Neural progenitor cell (in vitro differentiated cells): ENCODE results near the gene LYRM7.

Experiments used
- EZH2 ChIP-seq: fragments of 200-600 bp; sonication (generic); IDR thresholded peaks from 2 replicates; pipeline ENCODE4 v1.6.1; 2017; ENCODE audit warnings: antibody characterized with exemption, mild to moderate bottlenecking, moderate library complexity
- EZH2phosphoT487 ChIP-seq: fragments of 200-600 bp; sonication (generic); IDR thresholded peaks from 2 replicates; pipeline ENCODE4 v1.6.1; 2017; ENCODE audit warnings: antibody characterized with exemption
- TF ChIP-seq, protein P1 (sequence below): fragments of 200-600 bp; sonication (generic); IDR thresholded peaks from 2 replicates; pipeline ENCODE4 v1.5.1; 2017; ENCODE audit warnings: antibody characterized with exemption, mild to moderate bottlenecking

DNA sequence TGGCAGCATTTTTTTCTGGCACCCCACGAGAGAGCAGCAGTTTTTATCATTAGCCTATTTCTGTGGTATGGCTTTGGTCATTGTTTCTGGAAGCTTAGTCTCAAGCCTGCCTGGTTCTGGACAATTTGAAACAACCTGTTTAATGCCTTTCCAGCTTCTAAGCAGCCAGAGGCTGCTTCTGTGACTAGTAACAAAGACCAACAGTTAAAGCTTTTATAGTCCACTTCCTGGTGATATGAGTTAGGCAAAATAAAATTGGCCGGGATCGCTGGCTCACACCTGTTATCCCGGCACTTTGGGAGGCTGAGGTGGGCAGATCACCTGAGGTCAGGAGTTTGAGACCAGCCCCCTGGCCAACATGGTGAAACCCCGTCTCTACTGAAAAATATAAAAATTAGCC, 24.0 kb downstream of the LYRM7 start:
- TF ChIP-seq, protein P1, sequence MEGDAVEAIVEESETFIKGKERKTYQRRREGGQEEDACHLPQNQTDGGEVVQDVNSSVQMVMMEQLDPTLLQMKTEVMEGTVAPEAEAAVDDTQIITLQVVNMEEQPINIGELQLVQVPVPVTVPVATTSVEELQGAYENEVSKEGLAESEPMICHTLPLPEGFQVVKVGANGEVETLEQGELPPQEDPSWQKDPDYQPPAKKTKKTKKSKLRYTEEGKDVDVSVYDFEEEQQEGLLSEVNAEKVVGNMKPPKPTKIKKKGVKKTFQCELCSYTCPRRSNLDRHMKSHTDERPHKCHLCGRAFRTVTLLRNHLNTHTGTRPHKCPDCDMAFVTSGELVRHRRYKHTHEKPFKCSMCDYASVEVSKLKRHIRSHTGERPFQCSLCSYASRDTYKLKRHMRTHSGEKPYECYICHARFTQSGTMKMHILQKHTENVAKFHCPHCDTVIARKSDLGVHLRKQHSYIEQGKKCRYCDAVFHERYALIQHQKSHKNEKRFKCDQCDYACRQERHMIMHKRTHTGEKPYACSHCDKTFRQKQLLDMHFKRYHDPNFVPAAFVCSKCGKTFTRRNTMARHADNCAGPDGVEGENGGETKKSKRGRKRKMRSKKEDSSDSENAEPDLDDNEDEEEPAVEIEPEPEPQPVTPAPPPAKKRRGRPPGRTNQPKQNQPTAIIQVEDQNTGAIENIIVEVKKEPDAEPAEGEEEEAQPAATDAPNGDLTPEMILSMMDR: no peak
- no peak for TF ChIP-seq EZH2phosphoT487
- no peak for TF ChIP-seq EZH2
